ENCODE data around the gene TMIGD3.
A peak's percentile ranks its signal among the peaks of the same experiment; 100 is the strongest.
"Not testable (repeated sequence)": the region's sequence is repeated elsewhere in the genome, so short reads cannot be mapped to it uniquely, and the experiment has no call there.

TMIGD3 gene

GRCh38 chr1:111503585-111504060 is at the start of gene TMIGD3, which contains the start of gene ADORA3:
TMIGD3 (minus strand) TSS chr1:111503633; CDS start chr1:111503354, 279 bp downstream.
ADORA3 (minus strand) TSS chr1:111503633; CDS start chr1:111503354, 279 bp downstream.
- H3K27ac ChIP-seq, result no peak within 1 kb of the TSS
- DNase-seq, result peak in 1 of 2 donors; percentile 51
- H3K27me3 ChIP-seq, result no peaks in the 10 kb centered on the region
- H3K4me3 ChIP-seq, result peak within 1 kb of the TSS; percentile 14 to 22
- intact Hi-C loops (cut with DNase I; ENCODE audit: low total_unique reads), result loop anchor here (10.0 kb wide), 1 partner anchor 231 kb away; the partner anchor contains the start of gene INKA2
- H3K9me3 ChIP-seq, result no peaks in the 10 kb centered on the region
- no peak for TF ChIP-seq CTCF (IDR thresholded peaks at IDR 0.05)
- H3K4me1 ChIP-seq, result peaks cover 0 to 16% (median 15%) of the 10 kb centered on the region in 4 donors
- no peaks in the 10 kb centered on the region for H3K36me3 ChIP-seq

- Histone ChIP-seq H3K4me1 (no peaks in the 10 kb centered on the region), H3K27ac (no peak overlapping the region), H3K36me3 (no peaks in the 10 kb centered on the region), H3K9me3 (no peaks in the 10 kb centered on the region), H3K4me3 (no peak overlapping the region), H3K27me3 (no peaks in the 10 kb centered on the region)
- intact Hi-C loops (cut with DNase I; ENCODE audit: low total_unique reads), result no loop called here
- no peak for TF ChIP-seq CTCF (IDR thresholded peaks at IDR 0.05)
- DNase-seq, result no peak
Measured at GRCh38 chr1:111553196-111553595, 49.8 kb upstream of the TMIGD3 start.

GRCh38 chr1:111552587-111552986 is 49.2 kb upstream of the TMIGD3 start:
- Histone ChIP-seq H3K9me3 (no peaks in the 10 kb centered on the region), H3K36me3 (no peaks in the 10 kb centered on the region), H3K27ac (no peak overlapping the region), H3K4me3 (no peak overlapping the region), H3K4me1 (no peaks in the 10 kb centered on the region), H3K27me3 (no peaks in the 10 kb centered on the region)
- no peak for TF ChIP-seq CTCF (IDR thresholded peaks at IDR 0.05)
- DNase-seq, result no peak
- intact Hi-C loops (cut with DNase I; ENCODE audit: low total_unique reads), result no loop called here

- H3K9me3 ChIP-seq, result no peaks in the 10 kb centered on the region
- no peak for TF ChIP-seq CTCF (IDR thresholded peaks at IDR 0.05)
- no peak for DNase-seq
Measured at GRCh38 chr1:111551623-111552411, 48.4 kb upstream of the TMIGD3 start.

GRCh38 chr1:111547786-111548185 is 44.4 kb upstream of the TMIGD3 start:
- intact Hi-C loops (cut with DNase I; ENCODE audit: low total_unique reads); H3K9me3 ChIP-seq; H3K27ac ChIP-seq; H3K4me1 ChIP-seq; DNase-seq; H3K36me3 ChIP-seq; H3K4me3 ChIP-seq; H3K27me3 ChIP-seq: not testable (repeated sequence)

More at GRCh38 chr1:111551623-111552411, 48.4 kb upstream of the TMIGD3 start:
- intact Hi-C loops (cut with DNase I; ENCODE audit: low total_unique reads), result no loop called here
- no peaks in the 10 kb centered on the region for H3K4me1 ChIP-seq
- no peaks in the 10 kb centered on the region for H3K27me3 ChIP-seq
- H3K4me3 ChIP-seq, result no peak overlapping the region
- no peaks in the 10 kb centered on the region for H3K36me3 ChIP-seq
- H3K27ac ChIP-seq, result no peak overlapping the region

GRCh38 chr1:111542187-111542586 is 38.8 kb upstream of the TMIGD3 start:
- Histone ChIP-seq H3K9me3 (no peaks in the 10 kb centered on the region), H3K27ac (no peak overlapping the region), H3K4me3 (no peak overlapping the region), H3K4me1 (peaks cover 0 to 16% (median 3%) of the 10 kb centered on the region in 4 donors), H3K36me3 (no peaks in the 10 kb centered on the region), H3K27me3 (no peaks in the 10 kb centered on the region)
- no peak for TF ChIP-seq CTCF (IDR thresholded peaks at IDR 0.05)
- DNase-seq, result no peak
- intact Hi-C loops (cut with DNase I; ENCODE audit: low total_unique reads), result no loop called here
